A673 (cell line): Measurements from ENCODE around the gene ATP6V0E1. TPM values are rescaled to one million over a fixed set of nuclear protein-coding genes. Genes with fewer than 3 reads are reported as not detected.

Source experiments
- BruUV-seq: library from RNA; stranded (reverse); fragments of 400-500 nt; replicated peaks from 2 replicates; lab custom pipeline; 2021; lab: Mats Ljungman, UMichigan
- CTCF ChIA-PET: fragments of 300-600 bp; sonication (Branson Sonifier 250); formaldehyde crosslinking; loops from one replicate; lab custom pipeline; 2022; ENCODE audit warnings: antibody characterized with exemption; lab: Charles Lee
- POLR2A ChIA-PET: fragments of 300-600 bp; sonication (Branson Sonifier 250); formaldehyde crosslinking; loops from one replicate; lab custom pipeline; 2022; ENCODE audit warnings: antibody characterized with exemption; ENCODE audit not compliant: low non-redundant PET; lab: Charles Lee
- DNase-seq: peaks from one replicate; pipeline ENCODE4 v3.0.0-alpha.2; 2015; ENCODE audit warnings: low spot score
- H3K27ac ChIP-seq: fragments of 200-600 bp; sonication (generic); 2 replicates; pipeline ENCODE4 v1.5.1; 2016; ENCODE audit warnings: mixed run types, low read depth, mild to moderate bottlenecking, mixed read lengths, antibody characterized with exemption, low read length; ENCODE audit not compliant: poor library complexity, severe bottlenecking
- H3K27me3 ChIP-seq: fragments of 200-600 bp; sonication (generic); replicated peaks from 2 replicates; pipeline ENCODE4 v1.6.1; 2017; ENCODE audit warnings: mixed run types, low read depth, mild to moderate bottlenecking, mixed read lengths, antibody characterized with exemption, low read length; ENCODE audit not compliant: insufficient read depth, poor library complexity
- H3K36me3 ChIP-seq: fragments of 200-600 bp; sonication (generic); 2 replicates; pipeline ENCODE4 v1.6.1; 2016; ENCODE audit warnings: mixed run types, mild to moderate bottlenecking, mixed read lengths, antibody characterized with exemption, low read length; ENCODE audit not compliant: insufficient read depth, poor library complexity, severe bottlenecking
- H3K4me1 ChIP-seq: fragments of 200-600 bp; sonication (generic); 2 replicates; pipeline ENCODE4 v1.6.1; 2017; ENCODE audit warnings: mixed run types, mild to moderate bottlenecking, mixed read lengths, antibody characterized with exemption, low read length; ENCODE audit not compliant: insufficient read depth, poor library complexity, severe bottlenecking
- H3K4me3 ChIP-seq: fragments of 200-600 bp; sonication (generic); 2 replicates; pipeline ENCODE4 v1.5.1; 2016; ENCODE audit warnings: low read depth, mixed run types, mild to moderate bottlenecking, mixed read lengths, low read length; ENCODE audit not compliant: poor library complexity, severe bottlenecking
- H3K9me3 ChIP-seq: fragments of 200-600 bp; sonication (generic); 2 replicates; pipeline ENCODE4 v1.6.1; 2016; ENCODE audit warnings: mixed run types, low read depth, mild to moderate bottlenecking, mixed read lengths, antibody characterized with exemption, low read length; ENCODE audit not compliant: poor library complexity, severe bottlenecking
- CTCF ChIP-seq: fragments of 300-800, 200-600 bp; sonication (generic); conservative IDR thresholded peaks from 2 replicates; pipeline ENCODE4 v1.5.1; 2017; ENCODE audit warnings: low read depth, mild to moderate bottlenecking, antibody characterized with exemption, low read length, moderate library complexity, mixed read lengths
- EZH2 ChIP-seq: fragments of 200-600 bp; sonication (generic); IDR thresholded peaks from 2 replicates; pipeline ENCODE4 v1.6.1; 2017; ENCODE audit warnings: borderline replicate concordance, low read depth, mild to moderate bottlenecking, mixed read lengths, antibody characterized with exemption, low read length; ENCODE audit not compliant: poor library complexity, severe bottlenecking
- intact Hi-C: fragments of 100-400 bp; cut with micrococcal nuclease; formaldehyde crosslinking; loops from one replicate; pipeline ENCODE4 v1.10.0; 2022; ENCODE audit not compliant: unreplicated experiment
- total RNA-seq: library from RNA; stranded (reverse); gene quantifications from 2 replicates; pipeline ENCODE4 v1.2.3, GENCODE V29; 2021

ATP6V0E1 gene
- total RNA-seq, 1 experiment from 2014 or later, result 148 TPM

GRCh38 chr5:172943906-172944305 lies 39.7 kb upstream of the ATP6V0E1 start:
- H3K36me3 ChIP-seq, result no peaks in the 10 kb centered on the region
- CTCF ChIA-PET, result no interaction called here
- peak overlapping the region; percentile 81 for H3K27ac ChIP-seq

GRCh38 chr5:172944741-172945140 lies 38.8 kb upstream of the ATP6V0E1 start:
- Histone ChIP-seq H3K9me3 (no peaks in the 10 kb centered on the region), H3K27ac (no peak overlapping the region), H3K36me3 (no peaks in the 10 kb centered on the region), H3K4me3 (no peak overlapping the region), H3K4me1 (peaks cover 19% of the 10 kb centered on the region), H3K27me3 (no peaks in the 10 kb centered on the region)
- DNase-seq, result no peak
- CTCF ChIA-PET, result no interaction called here
- intact Hi-C loops, result no loop called here
- BruUV-seq, result no TSS peak
- POLR2A ChIA-PET, result no interaction called here
- TF ChIP-seq EZH2, result no peak
- TF ChIP-seq CTCF, result no peak

More at GRCh38 chr5:172943906-172944305, 39.7 kb upstream of the ATP6V0E1 start:
- intact Hi-C loops, result no loop called here
- DNase-seq, result peak; percentile 51
- no peak for TF ChIP-seq CTCF
- TF ChIP-seq EZH2, result no peak
- POLR2A ChIA-PET, result no interaction called here
- Histone ChIP-seq H3K27me3 (no peaks in the 10 kb centered on the region), H3K4me3 (no peak overlapping the region), H3K9me3 (no peaks in the 10 kb centered on the region), H3K4me1 (peaks cover 19% of the 10 kb centered on the region)
- BruUV-seq, result no TSS peak

GRCh38 chr5:172945151-172945550 lies 38.4 kb upstream of the ATP6V0E1 start:
- CTCF ChIA-PET, result no interaction called here
- no peak for DNase-seq
- Histone ChIP-seq H3K27ac (no peak overlapping the region), H3K4me3 (no peak overlapping the region), H3K4me1 (peaks cover 18% of the 10 kb centered on the region), H3K9me3 (no peaks in the 10 kb centered on the region), H3K27me3 (no peaks in the 10 kb centered on the region), H3K36me3 (no peaks in the 10 kb centered on the region)
- intact Hi-C loops, result no loop called here
- TF ChIP-seq EZH2 (no peak), CTCF (no peak)
- POLR2A ChIA-PET, result no interaction called here
- no TSS peak for BruUV-seq
